Left ventricle myocardium superior (tissue), 1 donor: ENCODE measurements around the gene MAPK9. TPM values are rescaled to one million over a fixed set of nuclear protein-coding genes. Genes with fewer than 3 reads are reported as not detected.

Experiments
- ATAC-seq: fragments of 200-7000 bp; cut with Tn5 transposase; one replicate; pipeline ENCODE4 v1.9.1; 2020; ENCODE audit warnings: mild to moderate bottlenecking, moderate library complexity
- DNase-seq: peaks from one replicate; pipeline ENCODE4 v3.0.0-alpha.2; 2020
- intact Hi-C: fragments of 100-400 bp; cut with micrococcal nuclease; formaldehyde crosslinking; loops from one replicate; pipeline ENCODE4 v1.11.0; 2022
- total RNA-seq: library from RNA; stranded (reverse); fragmentation: NEBNext Ultra II Directional; extraction: Animal tissue kit (Norgen Biotek cat#: 25700); gene quantifications from one replicate; pipeline ENCODE4 v1.2.1, GENCODE V29; 2021
- donor health status: DM: no; HTN: yes; CAD: no; lungs with severe emphysema.

The MAPK9 gene
- total RNA-seq, 1 donor from 2014 or later = 46.5 TPM

DNA sequence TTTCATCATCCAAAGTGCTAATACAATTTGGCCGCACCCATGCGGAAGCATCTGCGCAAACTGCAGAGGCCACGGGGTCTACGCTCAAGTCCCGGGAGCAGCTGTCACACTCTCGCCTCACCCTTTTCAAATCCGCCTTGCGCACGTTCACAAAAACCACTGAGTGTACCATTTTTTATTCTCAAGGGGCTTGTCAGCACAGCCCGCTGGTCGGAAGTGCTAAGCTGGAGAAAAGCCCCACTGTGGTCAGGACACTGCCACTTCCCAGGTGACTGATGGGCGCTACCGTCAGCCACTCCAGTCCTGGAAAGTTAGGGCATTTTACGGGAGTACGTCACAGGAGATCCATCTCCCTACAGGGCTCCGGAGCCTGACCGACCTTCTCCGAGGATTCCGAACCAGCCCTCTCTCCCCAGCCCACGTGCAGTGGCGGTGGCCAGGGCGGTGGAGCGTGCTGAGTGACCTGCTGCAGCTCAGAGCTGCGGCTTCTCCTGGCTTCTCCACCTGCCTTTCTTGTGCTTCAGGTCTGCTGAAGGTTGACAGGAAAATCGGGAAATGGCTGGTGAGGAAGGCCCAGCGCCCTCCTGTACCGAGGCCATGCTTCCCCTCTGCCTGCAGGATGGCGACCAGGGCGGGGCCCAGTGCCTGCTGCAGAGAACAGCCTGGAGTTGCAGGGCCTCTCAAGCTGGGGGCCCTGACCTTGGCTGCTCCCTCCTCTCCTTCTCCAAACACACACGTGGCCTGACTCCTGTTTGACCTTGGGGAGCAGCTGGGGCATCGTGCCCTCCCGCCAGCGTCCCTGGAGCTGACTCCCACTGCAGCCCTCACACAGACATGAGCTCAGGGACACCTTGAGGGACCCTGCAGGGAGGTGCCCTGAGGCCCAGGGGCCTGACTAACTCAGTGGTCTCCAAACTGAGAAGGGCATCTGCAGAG is 97.2 kb downstream of the MAPK9 start:
- no peak for DNase-seq
- ATAC-seq = no peak
- intact Hi-C loops = no loop called here

DNA sequence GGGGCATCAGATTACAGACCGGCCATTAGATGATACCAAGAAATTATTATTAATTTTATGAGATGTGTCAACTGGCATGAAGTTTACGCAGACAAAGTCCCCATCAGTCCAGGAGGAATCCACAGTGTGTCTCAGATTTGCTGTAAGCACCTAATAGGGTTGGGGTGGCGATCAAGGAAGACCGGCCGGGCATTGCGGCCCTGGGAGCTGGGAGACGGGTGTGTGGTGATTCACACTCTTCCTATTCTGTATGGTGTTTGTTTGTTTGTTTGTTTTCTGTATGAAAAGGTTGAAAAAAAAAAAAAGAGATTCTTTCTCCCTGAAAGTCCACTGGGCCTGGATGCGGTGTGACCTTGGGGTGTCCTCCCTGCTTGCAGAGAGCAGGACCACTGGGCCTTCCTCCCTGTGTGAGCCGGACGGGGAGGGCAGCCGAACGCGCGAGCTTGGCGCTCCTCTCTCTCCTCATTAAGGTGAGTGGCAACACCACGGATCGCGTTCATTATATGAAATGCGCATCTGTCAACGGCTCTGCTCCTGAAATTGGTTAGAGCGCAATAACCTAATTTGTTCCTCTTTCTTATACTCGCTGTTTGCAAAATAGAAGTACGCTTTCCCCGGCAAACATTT is 98.0 kb downstream of the MAPK9 start:
- intact Hi-C loops = no loop called here
- DNase-seq = no peak
- no peak for ATAC-seq

DNA sequence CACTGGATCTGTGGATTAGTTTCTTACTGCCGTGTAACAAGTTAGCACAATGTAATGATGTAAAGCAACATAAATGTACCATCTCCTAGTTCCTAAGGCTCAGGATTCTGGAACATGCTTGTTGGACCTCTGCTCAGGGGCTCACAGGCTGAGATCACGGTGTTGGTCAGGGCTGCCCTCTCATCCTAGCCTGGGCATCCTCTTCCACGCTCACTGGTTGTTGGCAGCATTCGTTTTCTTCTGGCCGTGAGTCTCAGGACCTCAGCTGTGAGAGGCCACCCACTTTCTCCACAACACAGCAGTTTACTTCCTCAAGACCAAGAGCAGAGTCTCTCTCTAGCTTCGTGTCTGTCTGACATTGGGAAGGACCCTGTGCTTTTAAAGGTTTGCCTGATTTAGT is 100.2 kb downstream of the MAPK9 start:
- no peak for DNase-seq
- intact Hi-C loops = no loop called here
- ATAC-seq = no peak

DNA sequence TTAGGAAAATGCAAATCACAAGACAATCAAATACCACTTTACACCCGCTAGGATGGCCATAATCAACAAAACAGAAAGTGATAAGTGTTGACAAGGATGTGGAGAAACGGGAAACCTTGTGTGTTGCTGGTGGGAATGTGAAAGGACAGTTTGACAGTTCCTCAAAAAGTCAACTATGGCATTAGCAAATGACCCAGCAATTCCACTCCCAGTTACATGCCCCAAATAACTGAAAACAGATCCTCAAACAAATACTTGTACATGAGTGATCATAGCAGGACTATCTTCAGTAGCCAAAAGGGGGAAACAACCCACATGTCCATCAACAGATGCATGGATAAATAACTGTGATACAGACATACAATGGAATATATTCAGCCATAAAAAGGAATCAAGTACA is 104.1 kb downstream of the MAPK9 start:
- intact Hi-C loops = no loop called here
- no peak for ATAC-seq
- no peak for DNase-seq

Other genes starting within 250 kb of the MAPK9 start
- gene RNF130, start 220.3 kb downstream of the MAPK9 start, total RNA-seq = 46.8 TPM
- 0.40 TPM for gene RASGEF1C, start 82.9 kb downstream of the MAPK9 start, total RNA-seq
- 15.3 TPM for gene GFPT2, start 61.3 kb upstream of the MAPK9 start, total RNA-seq
- 14.6 TPM for gene CNOT6, start 202.3 kb upstream of the MAPK9 start, total RNA-seq